ENCODE data around the gene STUM. TPM values are rescaled to one million over a fixed set of nuclear protein-coding genes. Genes with fewer than 3 reads are reported as not detected.
"Not testable (repeated sequence)": the region's sequence is repeated elsewhere in the genome, so short reads cannot be mapped to it uniquely, and the experiment has no call there.

The STUM gene
- total RNA-seq, 4 donors from 2014 or later, result 1.4 to 4.1 (median 3.3) TPM

DNA sequence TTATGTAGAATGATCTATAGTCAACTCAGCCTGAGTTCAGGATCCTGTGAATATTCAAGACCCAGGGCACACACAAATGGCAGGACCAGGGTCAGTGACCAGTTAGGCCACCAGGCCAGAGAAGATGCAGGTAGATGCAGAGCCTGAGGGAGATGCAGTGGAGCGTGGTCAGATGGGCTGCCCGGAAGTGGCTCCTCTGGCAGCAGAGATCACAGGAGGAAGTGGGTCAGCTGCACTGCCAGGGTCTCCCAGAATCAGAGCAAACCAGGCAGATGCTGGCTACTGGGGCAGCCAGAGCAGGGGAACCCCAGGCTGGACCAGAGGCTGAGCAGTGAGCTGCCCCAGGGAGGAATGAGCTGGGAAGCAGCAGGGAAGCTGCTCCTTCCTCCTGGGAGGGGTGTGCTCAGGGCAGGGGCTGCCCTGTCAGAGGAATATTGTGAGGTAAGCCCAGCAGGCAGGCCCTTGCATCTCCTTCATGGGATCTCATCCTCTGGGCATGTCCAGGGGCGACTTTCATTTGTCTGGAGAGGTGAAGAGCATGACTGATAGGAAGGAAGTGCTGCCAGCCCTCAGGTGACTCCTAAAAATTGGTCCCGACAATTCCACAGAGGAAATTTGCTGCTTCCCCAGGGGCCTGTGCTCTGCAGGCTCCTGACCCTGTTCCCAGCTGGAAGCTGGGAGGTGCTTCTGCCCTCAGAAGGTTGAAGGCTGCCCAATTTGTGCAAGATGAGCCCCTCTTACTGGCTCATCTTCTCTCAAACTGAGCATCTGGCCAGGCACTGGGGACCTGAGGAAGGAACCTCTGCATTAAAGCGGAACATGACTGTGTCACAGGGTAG, 49.3 kb downstream of the STUM start:
- no peak for DNase-seq
- H3K27ac ChIP-seq, result no peak overlapping the region

GRCh38 chr1:226598455-226598849, 49.9 kb downstream of the STUM start:
- no peak overlapping the region for H3K4me3 ChIP-seq
- WGBS, 2 donors (ENCODE audit: low coverage in 1 of 2), result 93% methylated on average over 2 of the region's 2 CpGs; no CpG with 5 or more reads in 1 of the 2 donors
- intact Hi-C loops (cut with DNase I; ENCODE audit: low total_unique reads), result no loop called here

More for the DNA sequence above, 49.3 kb downstream of the STUM start:
- H3K9me3 ChIP-seq, result no peaks in the 10 kb centered on the region
- no peaks in the 10 kb centered on the region for H3K27me3 ChIP-seq
- in situ Hi-C loops (cut with MboI; ENCODE audit: low pct_ligation_motif_present in 1 of 4, low pct_unique_long_range_greater_than_20kb in 1 of 4, low sequenced_read_pairs in 3 of 4) (no loop called here), intact Hi-C loops (cut with DNase I; ENCODE audit: low total_unique reads) (no loop called here)
- no peak overlapping the region for H3K4me3 ChIP-seq
- 75% methylated on average over 5 of the region's 5 CpGs; no CpG with 5 or more reads in 1 of the 2 donors for WGBS, 2 donors (ENCODE audit: low coverage in 1 of 2)
- no peaks in the 10 kb centered on the region for H3K36me3 ChIP-seq
- H3K4me1 ChIP-seq, result peaks cover 0 to 10% (median 4%) of the 10 kb centered on the region in 4 donors
- TF ChIP-seq EP300 (IDR thresholded peaks at IDR 0.05; ENCODE audit: low read depth) (no peak), POLR2AphosphoS5 (IDR thresholded peaks at IDR 0.05) (no peak), POLR2A (IDR thresholded peaks at IDR 0.05) (no peak)
- TF ChIP-seq, protein P1, sequence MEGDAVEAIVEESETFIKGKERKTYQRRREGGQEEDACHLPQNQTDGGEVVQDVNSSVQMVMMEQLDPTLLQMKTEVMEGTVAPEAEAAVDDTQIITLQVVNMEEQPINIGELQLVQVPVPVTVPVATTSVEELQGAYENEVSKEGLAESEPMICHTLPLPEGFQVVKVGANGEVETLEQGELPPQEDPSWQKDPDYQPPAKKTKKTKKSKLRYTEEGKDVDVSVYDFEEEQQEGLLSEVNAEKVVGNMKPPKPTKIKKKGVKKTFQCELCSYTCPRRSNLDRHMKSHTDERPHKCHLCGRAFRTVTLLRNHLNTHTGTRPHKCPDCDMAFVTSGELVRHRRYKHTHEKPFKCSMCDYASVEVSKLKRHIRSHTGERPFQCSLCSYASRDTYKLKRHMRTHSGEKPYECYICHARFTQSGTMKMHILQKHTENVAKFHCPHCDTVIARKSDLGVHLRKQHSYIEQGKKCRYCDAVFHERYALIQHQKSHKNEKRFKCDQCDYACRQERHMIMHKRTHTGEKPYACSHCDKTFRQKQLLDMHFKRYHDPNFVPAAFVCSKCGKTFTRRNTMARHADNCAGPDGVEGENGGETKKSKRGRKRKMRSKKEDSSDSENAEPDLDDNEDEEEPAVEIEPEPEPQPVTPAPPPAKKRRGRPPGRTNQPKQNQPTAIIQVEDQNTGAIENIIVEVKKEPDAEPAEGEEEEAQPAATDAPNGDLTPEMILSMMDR (IDR thresholded peaks at IDR 0.05), result no peak

GRCh38 chr1:226598955-226599354, 50.4 kb downstream of the STUM start:
- H3K27me3 ChIP-seq; H3K27ac ChIP-seq; H3K36me3 ChIP-seq; intact Hi-C loops (cut with DNase I; ENCODE audit: low total_unique reads); H3K4me3 ChIP-seq; H3K9me3 ChIP-seq; DNase-seq; in situ Hi-C loops (cut with MboI; ENCODE audit: low pct_ligation_motif_present in 1 of 4, low pct_unique_long_range_greater_than_20kb in 1 of 4, low sequenced_read_pairs in 3 of 4): not testable (repeated sequence)
- peaks cover 6 to 21% (median 13%) of the 10 kb centered on the region in 4 donors for H3K4me1 ChIP-seq
- 85% methylated on average over 3 of the region's 3 CpGs; no CpG with 5 or more reads in 1 of the 2 donors for WGBS, 2 donors (ENCODE audit: low coverage in 1 of 2)

More at GRCh38 chr1:226598455-226598849, 49.9 kb downstream of the STUM start:
- no peak for TF ChIP-seq POLR2AphosphoS5 (IDR thresholded peaks at IDR 0.05)
- TF ChIP-seq EP300 (IDR thresholded peaks at IDR 0.05; ENCODE audit: low read depth), result no peak
- TF ChIP-seq, protein P1 (IDR thresholded peaks at IDR 0.05), result no peak
- no peak for TF ChIP-seq POLR2A (IDR thresholded peaks at IDR 0.05)
- H3K27me3 ChIP-seq, result no peaks in the 10 kb centered on the region
- no peaks in the 10 kb centered on the region for H3K9me3 ChIP-seq
- H3K36me3 ChIP-seq, result no peaks in the 10 kb centered on the region
- H3K4me1 ChIP-seq, result peaks cover under 1 to 16% (median 8%) of the 10 kb centered on the region in 4 donors
- DNase-seq, result no peak
- no peak overlapping the region for H3K27ac ChIP-seq
- in situ Hi-C loops (cut with MboI; ENCODE audit: low pct_ligation_motif_present in 1 of 4, low pct_unique_long_range_greater_than_20kb in 1 of 4, low sequenced_read_pairs in 3 of 4), result no loop called here

DNA sequence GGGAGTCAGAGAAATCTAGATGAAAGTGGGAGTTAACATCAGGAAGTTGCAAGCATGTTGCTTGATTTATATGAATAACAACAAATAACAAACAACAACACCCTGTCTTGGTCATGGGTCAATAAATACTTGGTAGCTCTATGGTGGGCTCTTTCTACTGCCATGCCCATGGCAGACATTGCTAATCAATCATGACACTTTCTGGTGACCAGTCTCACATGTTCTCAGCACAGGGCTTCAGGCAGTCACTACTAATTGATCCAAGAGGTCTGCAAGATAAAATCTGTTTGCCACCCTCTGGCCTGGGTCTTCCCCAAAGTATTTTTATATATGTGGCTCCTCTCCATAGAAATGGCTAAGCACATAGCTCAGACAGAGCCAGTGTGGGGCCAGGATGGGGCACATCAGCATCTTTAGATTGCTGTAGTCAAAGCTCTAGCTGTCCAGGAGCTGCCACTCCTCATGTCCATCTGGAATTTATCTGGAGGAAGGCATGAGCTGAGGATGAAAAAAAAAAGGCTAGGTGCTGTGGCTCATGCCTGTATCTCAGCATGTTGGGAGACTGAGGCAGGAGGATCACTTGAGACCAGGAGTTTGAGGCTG, 51.2 kb downstream of the STUM start:
- in situ Hi-C loops (cut with MboI; ENCODE audit: low pct_ligation_motif_present in 1 of 4, low pct_unique_long_range_greater_than_20kb in 1 of 4, low sequenced_read_pairs in 3 of 4), result loop anchor here in 2 of 4 donors (25.0 kb wide), 1 partner anchor 187 kb away; the partner anchor contains the start of gene PARP1 (in 2 of the 2)

More for the DNA sequence above, 51.2 kb downstream of the STUM start:
- no peak for DNase-seq
- no peak overlapping the region for H3K27ac ChIP-seq
- no peaks in the 10 kb centered on the region for H3K9me3 ChIP-seq
- H3K36me3 ChIP-seq, result no peaks in the 10 kb centered on the region
- peaks cover 9 to 26% (median 14%) of the 10 kb centered on the region in 4 donors for H3K4me1 ChIP-seq
- TF ChIP-seq EP300 (IDR thresholded peaks at IDR 0.05; ENCODE audit: low read depth) (no peak), POLR2A (IDR thresholded peaks at IDR 0.05) (no peak), POLR2AphosphoS5 (IDR thresholded peaks at IDR 0.05) (no peak)
- TF ChIP-seq, protein P1 (IDR thresholded peaks at IDR 0.05), result no peak
- no peak overlapping the region for H3K4me3 ChIP-seq
- H3K27me3 ChIP-seq, result no peaks in the 10 kb centered on the region
- intact Hi-C loops (cut with DNase I; ENCODE audit: low total_unique reads), result no loop called here

Measured in transverse colon (tissue), 4 donors.